SHP77 (cell line): Measurements from ENCODE around the gene ATF7IP2.
"Not testable (repeated sequence)": the region's sequence is repeated elsewhere in the genome, so short reads cannot be mapped to it uniquely, and the experiment has no call there.

ENCODE experiments used
- DNase-seq, 2 experiments: peaks; one replicate each; lab custom pipeline; 2025; lab: John Stamatoyannopoulos, UW

The ATF7IP2 gene

DNA sequence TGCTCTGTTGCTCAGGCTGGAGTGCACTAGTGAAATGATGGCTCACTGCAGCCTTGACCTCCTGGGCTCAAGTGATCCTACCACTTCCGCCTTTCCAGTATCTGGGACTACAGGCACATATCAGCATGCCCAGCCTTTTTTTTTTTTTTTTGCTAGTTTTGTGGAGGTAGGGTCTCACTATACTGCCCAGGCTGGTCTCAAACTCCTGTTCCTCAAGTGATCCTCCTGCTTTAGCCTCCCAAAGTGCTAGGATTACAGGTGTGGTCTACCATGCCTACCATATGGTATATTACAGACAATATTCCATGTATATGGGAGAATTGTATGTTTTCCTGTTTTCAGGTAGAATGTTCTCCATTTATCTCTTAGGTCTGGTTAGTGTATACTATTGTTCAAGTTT lies 12.3 kb upstream of the ATF7IP2 start:
- DNase-seq: no peak

- no peak for DNase-seq
Measured at GRCh38 chr16:10376229-10376628, 9.6 kb upstream of the ATF7IP2 start.

- DNase-seq: no peak
Measured at GRCh38 chr16:10383626-10384025, 2.2 kb upstream of the ATF7IP2 start.

- DNase-seq: no peak
Measured at GRCh38 chr16:10386517-10387100, 748 bp downstream of the ATF7IP2 start.

- DNase-seq: no peak
Measured at GRCh38 chr16:10387188-10387617, 1.3 kb downstream of the ATF7IP2 start.

- no peak for DNase-seq
Measured at GRCh38 chr16:10388988-10389387, 3.1 kb downstream of the ATF7IP2 start.

DNA sequence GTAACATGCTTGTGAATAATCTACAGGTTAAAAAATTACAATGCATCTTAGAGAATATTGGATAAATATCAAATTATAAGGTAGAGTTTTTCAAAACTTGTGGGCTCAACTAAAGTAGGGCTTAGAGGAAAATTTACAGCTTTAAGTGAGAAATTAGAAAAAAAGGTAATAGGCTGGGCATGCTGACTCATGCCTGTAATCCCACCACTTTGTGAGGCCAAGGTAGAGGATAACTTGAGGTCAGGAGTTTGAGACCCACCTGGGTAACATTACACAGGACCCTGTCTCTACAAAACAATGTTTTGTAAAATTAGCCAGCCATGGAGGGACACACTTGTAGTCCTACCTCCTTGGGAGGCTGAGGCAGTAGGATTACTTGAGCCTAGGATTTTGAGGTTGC lies 4.5 kb downstream of the ATF7IP2 start:
- DNase-seq: no peak

DNA sequence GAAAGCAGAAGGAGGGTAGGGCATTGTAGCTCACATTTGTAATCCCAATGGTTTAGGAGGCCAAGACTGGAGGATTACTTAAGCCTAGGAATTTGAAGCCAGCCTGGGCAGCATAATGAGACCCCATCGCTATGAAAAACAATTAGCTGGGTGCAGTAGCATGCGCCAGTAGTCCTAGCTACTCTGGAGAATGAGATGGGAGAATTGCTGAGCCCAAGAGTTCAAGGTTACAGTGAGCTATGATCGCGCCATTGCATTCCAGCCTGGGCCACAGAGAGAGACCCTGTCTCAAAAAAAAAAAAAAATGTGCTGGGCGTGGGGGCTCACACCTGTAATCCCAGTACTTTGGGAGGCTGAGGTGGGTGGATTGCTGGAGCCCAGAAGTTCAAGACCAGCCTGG lies 5.0 kb downstream of the ATF7IP2 start:
- no peak for DNase-seq

DNA sequence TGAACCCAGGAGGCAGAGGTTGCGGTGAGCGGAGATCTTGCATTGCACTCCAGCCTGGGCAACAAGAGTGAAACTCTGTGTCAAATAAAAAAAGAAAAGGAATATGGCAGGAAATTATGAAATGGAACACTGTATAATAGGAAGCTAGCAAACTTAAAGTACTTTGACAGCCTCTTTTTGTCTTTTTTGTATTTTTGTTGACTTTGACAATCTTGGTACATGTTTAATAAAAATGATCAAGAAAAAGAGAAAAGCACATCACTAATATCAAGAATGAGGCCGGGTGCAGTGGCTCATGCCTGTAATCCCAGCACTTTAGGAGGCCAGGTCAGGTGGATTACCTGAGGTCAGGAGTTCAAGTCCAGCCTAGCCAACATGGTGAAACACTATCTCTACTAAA lies 5.5 kb downstream of the ATF7IP2 start:
- no peak for DNase-seq

DNA sequence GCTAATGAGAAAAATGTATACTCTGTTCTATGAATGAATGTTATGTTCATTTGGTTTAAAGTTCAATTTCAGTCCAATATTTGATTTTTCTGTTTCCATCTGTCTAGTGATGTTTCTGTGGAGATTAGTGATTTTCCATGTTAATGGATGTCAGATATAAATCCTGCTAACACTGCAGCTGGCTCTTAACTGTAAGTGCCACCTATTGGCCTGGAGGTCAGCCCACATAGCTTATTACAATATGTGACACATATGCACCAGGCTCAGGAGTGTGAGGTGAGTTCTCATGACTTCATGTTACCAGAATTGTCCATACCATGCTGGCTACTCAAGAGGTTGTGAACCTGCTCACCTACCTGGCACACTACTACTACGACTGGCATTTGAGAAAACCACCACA lies 17.1 kb downstream of the ATF7IP2 start:
- DNase-seq: no peak

GRCh38 chr16:10405386-10405939 lies 19.6 kb downstream of the ATF7IP2 start:
- DNase-seq: no peak

GRCh38 chr16:10408824-10409381 lies 23.0 kb downstream of the ATF7IP2 start:
- DNase-seq: no peak

DNA sequence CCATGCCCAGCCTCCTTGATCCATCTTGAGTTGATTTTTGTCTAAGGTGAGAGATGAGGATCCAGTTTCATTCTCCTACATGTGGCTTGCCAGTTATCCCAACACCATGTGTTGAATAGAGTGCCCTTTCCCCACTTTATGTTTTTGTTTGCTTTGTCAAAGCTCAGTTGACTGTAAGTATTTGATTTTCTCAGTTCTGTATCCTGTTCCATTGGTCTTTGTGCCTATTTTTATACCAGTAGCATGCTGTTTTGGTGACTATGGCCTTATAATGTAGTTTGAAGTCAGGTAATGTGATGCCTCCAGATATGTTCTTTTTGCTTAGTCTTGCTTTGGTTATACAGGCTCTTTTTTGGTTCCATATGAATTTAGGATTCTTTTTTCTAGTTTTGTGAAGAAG lies 23.9 kb downstream of the ATF7IP2 start:
- not testable (repeated sequence) for DNase-seq

GRCh38 chr16:10410469-10410868 lies 24.6 kb downstream of the ATF7IP2 start:
- no peak for DNase-seq

DNA sequence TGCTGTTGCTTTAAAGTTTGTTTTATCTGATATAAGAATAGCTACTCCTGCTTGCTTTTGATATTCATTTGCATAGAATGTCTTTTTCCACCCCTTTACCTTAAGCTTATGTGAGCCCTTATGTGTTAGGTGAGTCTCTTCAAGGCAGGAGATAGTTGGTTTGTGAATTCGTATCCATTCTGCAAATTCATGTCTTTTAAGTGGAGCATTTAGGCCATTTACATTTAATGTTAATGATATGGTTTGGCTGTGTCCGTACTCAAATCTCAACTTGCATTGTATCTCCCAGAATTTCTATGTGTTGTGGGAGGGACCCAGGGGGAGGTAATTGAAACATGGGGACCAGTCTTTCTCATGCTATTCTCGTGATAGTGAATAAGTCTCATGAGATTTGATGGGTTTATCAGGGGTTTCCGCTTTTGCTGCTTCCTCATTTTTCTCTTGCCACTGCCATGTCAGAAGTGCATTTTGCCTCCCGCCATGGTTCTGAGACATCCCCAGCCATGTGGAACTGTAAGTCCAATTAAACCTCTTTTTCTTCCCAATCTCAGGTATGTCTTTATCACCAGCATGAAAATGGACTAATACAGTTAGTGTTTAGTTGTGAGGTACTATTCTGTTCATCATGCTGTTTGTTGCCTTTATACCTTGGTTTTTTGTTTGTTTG lies 27.2 kb downstream of the ATF7IP2 start:
- DNase-seq: no peak

- not testable (repeated sequence) for DNase-seq
Measured at GRCh38 chr16:10418204-10418603, 32.3 kb downstream of the ATF7IP2 start.

DNA sequence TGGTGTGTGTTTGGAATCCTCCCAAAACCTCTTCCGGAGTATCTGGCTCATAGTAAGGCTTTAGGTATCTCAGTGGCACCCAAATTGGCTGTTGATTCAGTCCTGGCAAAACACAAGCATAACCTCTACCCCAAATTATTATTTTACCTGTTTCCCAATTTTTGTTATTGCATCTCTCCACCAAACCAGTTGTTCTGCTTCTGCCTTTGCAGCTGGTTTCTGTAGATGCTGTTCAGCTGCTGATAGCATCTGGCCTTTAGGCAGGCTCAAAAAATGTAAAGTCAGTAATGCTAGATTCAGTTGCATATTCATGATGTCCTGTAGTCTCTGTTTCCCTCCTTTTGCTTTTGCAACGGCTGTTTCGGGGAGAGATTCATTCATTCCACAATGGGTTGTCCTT lies 33.8 kb downstream of the ATF7IP2 start:
- DNase-seq: no peak

DNA sequence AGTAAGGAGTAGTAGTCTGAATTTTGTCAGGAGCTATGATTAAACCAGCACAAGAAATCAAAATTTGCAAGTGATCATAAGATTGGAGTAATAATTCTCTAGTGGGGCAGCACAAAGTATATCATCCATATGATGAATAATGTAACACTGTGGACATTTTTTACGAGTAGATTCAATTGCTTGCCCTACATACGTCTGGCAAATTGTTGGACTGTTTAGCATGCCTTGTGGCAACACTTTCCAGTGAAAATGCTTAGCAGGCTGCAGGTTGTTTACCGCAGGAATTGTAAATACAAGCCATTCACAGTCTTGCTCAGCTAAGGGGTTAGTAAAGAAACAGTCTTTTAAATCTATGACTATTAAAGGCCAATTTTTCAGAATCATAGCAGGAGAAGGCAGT lies 35.7 kb downstream of the ATF7IP2 start:
- DNase-seq: no peak

DNA sequence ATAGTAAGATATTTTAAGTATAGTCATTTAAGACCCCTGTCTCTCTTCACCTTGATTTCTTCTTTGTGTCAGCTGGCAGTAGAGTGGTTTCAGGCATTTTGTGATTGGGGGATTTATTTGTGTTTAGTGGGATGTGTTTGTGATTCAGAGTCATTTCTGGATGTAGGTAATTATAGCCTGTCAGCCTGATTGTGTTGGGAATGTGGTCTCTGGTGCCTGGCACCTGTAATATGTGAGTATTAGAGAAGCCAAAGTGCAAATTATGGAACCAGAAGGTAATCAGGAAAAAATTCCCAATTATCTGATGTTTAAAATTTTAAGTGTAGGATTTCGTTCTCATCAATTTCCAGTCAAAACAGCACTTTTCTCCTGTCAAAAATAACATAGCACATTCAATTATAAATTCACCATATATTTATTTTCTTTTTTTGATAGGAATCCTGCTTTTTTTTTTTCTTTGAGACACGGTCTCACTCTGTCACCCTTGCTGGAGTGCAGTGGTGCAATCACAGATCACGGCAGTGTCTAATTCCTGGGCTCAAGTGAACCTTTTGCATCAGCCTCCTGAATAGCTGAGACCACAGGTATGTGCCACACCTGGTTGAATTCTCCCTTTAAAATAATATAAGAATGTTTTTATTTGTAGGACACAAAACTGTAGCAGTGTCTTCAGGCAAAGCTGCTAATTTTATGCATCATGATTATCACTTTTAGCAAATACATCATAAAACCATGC lies 42.7 kb downstream of the ATF7IP2 start:
- DNase-seq: no peak

GRCh38 chr16:10429299-10429969 lies 43.6 kb downstream of the ATF7IP2 start:
- not testable (repeated sequence) for DNase-seq

GRCh38 chr16:10441726-10442125 lies 55.9 kb downstream of the ATF7IP2 start:
- no peak for DNase-seq

- DNase-seq: no peak
Measured at GRCh38 chr16:10447289-10447688, 61.4 kb downstream of the ATF7IP2 start.
